HUDEP-2 (cell line): Measurements from ENCODE around the gene CACNA1F.
"Not testable (repeated sequence)": the region's sequence is repeated elsewhere in the genome, so short reads cannot be mapped to it uniquely, and the experiment has no call there.

ENCODE experiments used
- DNase-seq, 76 experiments: peaks; one replicate each; lab custom pipeline; 2025; ENCODE audit not compliant: unreplicated experiment in 76 of 76; lab: John Stamatoyannopoulos, UW

The CACNA1F gene

DNA sequence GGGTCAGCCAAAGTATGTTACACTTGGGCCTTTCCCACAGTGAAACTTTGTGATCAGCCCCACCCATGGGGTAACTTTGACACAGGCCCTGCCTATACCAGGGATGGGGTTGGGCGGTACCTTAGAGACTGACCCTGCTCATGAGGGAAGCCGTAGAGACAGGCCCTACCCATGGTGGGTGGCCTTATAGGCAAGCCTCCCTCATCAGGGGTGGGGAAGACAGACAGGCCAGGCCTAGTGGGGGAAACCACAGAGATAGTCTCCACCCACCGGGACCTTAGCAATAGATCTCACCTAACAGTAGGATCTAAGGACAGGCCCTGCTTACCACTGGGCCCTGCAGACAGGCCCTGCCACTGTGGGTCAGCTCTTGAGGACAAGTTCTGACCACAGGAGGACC lies 54.6 kb downstream of the CACNA1F start:
- peak in 27 of 76 experiments; percentile 0 to 52 (median 21) for DNase-seq

GRCh38 chrX:49177873-49178480 lies 55.2 kb downstream of the CACNA1F start:
- DNase-seq = peak in 7 of 76 experiments; percentile 3 to 48 (median 14)

DNA sequence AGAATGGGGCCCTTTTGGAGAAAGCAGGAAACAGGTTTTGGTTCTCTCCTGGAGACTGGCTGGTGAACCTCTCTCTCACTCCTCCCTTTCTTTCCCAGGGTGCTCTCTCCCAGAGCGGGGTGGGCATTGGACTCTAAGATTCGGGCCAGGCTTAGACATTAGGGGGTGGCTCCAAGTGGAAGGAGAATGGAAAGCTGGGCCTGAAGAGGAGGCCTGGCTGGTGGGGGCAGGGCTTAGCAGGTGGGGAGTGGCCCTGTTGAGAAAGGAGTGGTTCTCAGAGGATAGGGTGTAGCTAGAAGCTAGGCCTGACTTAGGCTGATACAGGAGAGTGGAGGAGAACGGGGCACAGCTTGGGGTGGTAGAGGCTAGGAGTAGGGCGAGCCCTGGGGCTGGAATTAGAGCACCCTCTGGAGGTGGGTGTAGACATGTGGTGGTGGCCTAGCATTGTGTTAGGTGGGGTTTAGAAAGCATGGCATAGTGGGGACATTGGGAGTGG lies 55.8 kb downstream of the CACNA1F start:
- DNase-seq = peak in 73 of 76 experiments; percentile 15 to 89 (median 70)

GRCh38 chrX:49176421-49177326 lies 56.5 kb downstream of the CACNA1F start:
- DNase-seq = peak in 69 of 76 experiments; percentile 1 to 74 (median 50)

GRCh38 chrX:49175435-49176274 lies 57.5 kb downstream of the CACNA1F start:
- DNase-seq = no peak

DNA sequence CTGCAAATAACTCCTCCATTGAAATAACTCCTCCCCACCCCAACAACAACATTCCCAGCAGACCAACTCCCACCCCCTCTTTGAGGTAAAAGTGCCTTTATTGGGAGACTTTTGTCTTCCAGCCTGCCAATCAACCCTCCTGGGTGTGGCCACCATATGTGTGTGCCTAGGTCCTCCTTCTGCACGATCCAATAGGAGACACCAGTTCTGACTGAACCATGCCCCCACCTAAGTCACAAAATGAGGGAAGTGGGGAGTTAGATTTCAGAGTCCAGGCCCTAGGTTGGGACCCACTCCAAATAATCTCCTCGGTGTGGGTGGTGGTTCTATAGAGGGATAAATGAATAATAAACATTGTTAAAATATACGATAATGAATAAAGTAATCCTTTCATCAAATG lies 58.4 kb downstream of the CACNA1F start:
- peak in 10 of 76 experiments; percentile 1 to 11 (median 6) for DNase-seq

DNA sequence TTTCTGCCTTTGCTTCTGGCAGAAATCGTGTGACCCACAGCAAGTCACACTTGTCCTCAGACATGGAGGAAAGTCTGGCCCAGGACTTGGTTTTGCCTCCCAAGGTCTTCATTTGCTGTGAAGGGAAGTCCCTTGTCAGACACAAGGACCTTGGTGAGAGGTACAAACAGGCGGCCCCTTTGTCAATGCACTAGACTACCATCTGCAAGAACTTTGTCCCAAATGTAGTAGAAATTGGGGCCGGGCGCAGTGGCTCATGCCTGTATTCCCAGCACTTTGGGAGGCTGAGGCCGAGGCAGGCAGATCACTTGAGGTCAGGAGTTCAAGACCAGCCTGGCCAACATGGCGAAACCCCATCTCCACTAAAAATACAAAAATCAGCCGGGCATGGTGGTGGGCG lies 59.6 kb downstream of the CACNA1F start:
- not testable (repeated sequence) for DNase-seq

DNA sequence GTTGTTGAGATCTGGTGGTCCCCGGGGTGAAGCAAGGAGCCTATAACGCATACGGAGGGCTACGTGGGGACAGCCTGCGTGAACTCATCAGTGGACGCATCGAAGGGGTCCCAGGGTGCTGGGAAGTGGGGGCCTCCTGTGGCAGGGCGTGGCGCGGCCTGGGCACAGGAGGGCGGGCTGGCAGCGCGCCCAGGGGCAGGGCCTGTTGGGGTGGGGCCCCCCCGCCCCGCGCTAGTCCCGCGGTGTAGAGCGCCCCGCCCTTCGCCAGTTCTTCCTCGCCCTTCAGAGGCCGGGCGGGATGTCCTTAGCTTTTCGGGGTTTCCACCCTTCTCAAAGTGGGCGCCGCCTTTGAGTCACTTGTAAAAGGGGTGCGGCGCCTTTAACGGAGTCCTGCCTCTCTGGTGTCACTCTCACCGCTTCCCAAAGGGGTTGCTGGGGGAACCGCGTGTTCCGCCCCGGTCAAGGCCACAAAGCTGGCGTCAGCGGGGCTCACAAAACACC lies 60.8 kb downstream of the CACNA1F start:
- DNase-seq = peak in 74 of 76 experiments; percentile 9 to 89 (median 79)

- peak in 39 of 76 experiments; percentile 6 to 57 (median 20) for DNase-seq
Observed at GRCh38 chrX:49171752-49172279, 61.3 kb downstream of the CACNA1F start, which contains the start of gene PLP2. TSS of gene PLP2 (plus strand) at chrX:49171898. CDS start at chrX:49172001, 103 bp downstream.

DNA sequence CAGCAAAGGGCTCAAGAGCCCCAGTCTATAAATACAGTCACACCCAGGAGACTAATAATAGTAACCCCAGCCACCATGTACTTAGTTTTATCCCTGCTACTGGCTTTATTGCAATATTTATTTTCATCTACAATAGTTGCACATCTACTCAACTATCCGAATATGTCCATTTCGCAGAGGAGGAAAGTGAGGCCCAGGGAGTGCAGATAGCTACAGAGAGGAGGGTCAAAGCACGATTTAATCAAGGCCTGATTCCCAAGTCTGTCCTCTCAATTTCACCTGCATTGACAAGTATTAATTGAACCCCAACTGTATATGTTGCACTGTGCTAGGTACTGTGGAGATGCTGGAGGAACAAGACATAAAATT lies 65.4 kb downstream of the CACNA1F start:
- DNase-seq = peak in 1 of 76 experiments; percentile 42

DNA sequence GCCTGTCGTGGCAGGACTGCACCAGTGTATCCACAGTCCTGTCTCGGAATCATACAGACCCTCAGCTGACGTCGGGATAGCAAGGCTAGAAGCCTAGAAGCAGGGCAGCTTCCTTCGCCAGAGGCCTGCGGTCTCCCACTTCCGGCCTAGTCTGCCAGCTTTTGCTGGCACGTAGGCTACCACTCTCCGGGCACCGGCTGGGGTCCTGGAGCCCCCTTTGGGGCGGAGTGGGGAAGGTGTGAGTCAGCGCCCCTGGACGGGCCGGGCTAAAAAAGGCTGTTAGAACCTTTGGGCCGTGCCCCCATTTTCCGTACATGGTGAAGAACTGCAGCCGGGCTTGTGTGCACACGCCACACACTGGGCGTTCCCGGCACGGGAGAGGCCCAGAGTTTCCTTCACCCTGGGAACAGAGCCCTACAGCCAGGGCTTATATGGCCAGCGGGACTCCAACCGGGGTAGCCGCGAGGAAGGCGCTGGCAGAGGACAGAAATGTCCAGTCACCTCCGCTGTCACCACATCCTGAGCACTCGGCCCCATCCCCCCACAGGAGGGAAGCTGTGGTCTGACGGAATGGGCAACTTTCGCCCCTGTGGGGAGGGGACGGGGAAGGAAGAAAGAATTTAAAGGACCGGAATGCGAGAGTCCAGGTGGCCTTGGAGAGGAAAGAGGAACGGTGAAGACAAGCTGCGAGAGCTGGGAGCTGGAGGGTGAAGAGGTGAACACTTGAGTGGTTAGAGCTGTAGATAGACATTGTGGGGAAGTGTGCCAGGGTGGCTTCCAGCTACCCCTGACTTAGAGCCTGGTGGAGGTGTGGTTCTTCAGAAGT lies 66.0 kb downstream of the CACNA1F start:
- peak in 72 of 76 experiments; percentile 18 to 84 (median 58) for DNase-seq

GRCh38 chrX:49165901-49166881 lies 66.9 kb downstream of the CACNA1F start:
- DNase-seq = peak in 74 of 76 experiments; percentile 30 to 92 (median 85)

- no peak for DNase-seq
Observed at GRCh38 chrX:49164589-49165360, 68.4 kb downstream of the CACNA1F start.

- peak; percentile 11 to 95 (median 86) for DNase-seq
Observed at GRCh38 chrX:49163555-49164419, 69.4 kb downstream of the CACNA1F start.

- DNase-seq = no peak
Observed at GRCh38 chrX:49162620-49163019, 70.5 kb downstream of the CACNA1F start, which contains the start of gene MAGIX. TSS of gene MAGIX (plus strand) at chrX:49162758. CDS start at chrX:49162890, 132 bp downstream.

DNA sequence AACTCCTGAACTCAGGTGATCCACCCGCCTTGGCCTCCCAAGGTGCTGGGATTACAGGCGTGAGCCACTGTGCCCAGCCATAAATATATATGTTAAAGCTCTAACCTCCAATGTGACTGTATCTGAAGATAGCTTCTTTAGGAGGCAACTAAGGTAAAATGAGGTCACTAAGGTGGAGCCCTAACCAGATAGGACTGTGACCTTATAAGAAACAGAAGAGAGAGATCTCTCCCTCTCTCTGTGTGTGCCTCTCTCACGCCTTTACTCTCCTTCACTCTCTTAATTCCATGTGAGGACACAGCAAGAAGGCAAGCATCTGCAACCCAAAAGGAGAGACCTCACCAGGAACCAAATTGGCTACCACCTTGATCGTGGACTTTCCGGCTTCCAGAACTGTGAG lies 71.5 kb downstream of the CACNA1F start:
- DNase-seq = peak in 2 of 76 experiments; percentile 1 to 6
